Measurements from ENCODE around the gene KITLG.
"Not testable (repeated sequence)": the region's sequence is repeated elsewhere in the genome, so short reads cannot be mapped to it uniquely, and the experiment has no call there.

KITLG gene

DNA sequence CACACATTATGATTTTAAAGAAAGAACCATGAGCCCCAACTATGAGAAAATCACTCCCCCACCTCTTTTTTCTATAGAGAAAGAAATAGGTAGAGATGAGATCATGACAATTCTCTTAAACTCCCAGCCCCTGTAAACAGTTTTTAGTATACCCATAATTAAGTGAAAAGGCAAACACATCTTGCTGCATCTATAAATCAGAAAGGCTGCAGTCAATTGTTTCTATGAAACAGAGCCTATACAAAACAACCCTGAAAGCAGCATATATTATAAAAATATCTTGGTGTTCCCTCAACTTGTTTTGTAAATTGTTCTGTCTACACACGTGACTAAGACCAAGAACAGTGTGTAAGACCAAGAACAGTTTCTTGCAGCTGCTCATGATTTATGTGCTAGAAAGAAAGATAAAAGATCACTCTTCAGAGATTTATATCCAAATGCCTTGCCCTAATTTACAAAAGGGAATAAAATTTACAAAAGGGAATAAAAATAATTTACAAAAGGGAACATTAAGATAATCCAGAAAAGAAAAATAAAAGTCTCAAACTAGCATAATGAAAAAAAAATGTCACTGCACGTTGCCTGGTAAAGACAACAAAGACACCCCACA, 4.8 kb downstream of the KITLG start:
- DNase-seq = no peak

DNA sequence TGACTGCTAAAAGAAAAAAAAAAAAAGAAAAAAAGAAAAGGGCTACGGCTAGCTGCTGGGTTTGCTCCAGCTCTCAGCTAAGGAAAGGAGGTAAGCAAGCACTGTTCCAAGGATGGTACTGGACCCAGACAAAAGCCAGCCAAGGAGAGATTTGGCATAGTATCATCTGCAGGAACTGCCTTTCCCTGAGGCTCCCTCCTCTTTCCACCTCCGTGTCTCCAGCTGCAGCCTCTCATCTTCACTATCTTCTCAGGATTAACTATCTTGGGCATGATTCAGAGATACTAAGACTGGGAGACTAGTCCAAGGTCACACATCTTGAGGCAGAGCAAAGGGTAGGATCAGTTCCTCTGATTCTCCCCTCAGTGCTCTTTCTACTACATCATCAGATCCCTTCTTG, 6.0 kb downstream of the KITLG start:
- DNase-seq = no peak

DNA sequence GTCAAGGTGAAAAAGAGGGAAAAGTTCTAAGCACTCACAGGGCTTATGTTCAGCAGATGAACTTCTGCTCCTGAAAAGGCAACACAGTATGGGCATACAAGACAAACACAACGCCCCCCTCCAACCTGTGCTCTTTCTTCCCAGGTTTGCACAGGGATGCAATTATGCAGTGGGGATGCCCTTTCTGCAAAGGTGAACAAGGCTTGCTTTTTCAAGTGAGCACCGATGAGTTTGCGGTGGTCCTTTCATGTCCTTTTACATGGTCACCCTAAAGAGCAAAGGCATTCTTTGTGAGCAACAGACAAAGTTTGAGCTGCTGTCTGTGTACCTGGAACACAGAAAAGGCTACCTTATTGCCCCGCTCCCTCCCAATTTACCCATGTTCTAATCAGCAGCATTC, 6.7 kb downstream of the KITLG start:
- no peak for DNase-seq

DNA sequence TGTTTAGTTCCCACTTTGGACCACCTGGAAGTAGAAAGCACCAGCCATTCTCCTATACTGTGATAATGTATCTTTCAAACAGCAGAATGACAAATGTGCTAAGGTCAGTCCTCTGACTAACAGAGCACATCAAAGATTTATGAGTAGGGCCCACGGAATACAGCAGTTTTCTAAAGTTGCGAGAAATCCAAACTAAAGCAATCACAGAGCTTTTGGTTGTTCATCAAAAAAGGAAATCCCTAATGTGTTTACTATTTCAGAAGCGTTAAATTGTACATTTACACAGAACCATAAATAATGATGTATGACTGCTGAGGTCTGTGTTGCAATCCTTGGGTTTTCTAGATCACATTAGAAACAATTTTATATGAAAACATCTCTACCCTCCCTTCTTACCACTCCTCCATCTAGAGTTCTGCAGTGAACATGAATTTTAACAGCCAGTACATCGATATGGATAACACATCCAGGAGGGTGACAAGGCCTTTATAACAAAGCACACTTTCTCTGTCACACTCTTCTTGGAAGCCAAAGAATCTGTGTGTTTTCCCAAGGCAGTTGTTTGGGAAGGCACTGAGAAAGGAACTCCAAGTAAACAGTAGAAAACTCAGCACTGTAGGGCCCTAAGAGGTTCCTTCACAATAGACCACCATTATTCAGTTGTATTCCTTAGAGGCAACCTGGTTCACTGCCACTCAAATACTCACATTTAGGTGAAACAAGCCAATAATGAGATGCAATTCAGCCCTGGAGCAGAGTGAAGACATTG, 7.3 kb downstream of the KITLG start:
- no peak for DNase-seq

DNA sequence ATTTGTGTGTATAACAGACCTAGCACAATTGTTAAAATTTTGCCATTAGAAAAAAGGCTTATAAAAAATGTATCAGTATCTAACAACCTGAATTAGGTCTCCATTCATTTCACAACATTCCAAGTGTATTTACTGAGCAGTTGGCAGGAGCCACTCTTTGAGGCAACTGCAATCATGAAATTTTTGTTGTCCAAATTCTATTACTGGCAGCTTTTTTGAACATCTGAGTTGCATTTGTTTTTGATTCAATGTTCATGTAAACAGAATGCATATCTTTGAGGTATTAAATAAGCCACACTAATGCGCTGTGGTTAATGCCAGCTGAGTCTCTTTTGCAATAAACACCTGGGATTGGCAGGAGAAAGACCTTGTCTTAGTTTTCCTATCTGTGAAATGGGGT, 8.7 kb downstream of the KITLG start:
- DNase-seq = no peak

DNA sequence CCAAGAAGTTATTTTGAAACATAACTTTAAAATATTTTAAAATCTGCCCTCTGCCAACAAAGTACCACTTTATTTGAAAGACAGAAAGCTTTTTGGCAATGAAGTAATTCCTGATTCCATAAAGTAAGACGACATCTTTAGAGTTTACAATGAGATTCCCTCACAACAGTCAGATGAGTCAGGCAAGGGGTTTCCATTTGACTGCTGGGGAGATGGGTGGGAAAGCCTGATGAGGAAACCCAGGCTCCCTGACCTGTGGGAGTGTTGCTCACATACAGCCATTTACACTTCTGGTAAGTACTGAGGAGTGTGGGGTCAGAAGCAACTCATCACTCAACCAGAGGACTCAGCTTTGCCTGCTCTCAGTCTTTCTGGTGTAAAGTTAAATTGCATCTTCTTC, 10.2 kb downstream of the KITLG start:
- DNase-seq = no peak

DNA sequence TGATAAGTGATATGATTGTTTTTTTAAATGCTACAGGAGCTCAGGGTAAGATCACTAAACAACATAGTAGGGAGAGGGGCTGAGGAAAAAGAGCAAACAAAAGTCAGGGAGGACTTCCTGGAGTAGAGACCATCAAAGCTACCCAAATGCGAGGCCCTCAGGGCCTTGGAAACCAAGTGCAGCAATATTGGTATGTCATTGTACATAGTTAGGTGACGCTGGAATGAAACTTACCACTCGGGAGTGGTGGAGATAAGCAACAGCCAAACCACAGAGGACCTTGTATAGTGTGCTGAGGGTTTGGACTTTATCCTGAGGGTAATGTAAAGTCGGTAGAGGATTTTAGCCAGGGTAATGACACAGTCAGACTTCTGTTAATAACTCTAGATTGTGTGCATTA, 13.8 kb downstream of the KITLG start:
- DNase-seq = no peak

DNA sequence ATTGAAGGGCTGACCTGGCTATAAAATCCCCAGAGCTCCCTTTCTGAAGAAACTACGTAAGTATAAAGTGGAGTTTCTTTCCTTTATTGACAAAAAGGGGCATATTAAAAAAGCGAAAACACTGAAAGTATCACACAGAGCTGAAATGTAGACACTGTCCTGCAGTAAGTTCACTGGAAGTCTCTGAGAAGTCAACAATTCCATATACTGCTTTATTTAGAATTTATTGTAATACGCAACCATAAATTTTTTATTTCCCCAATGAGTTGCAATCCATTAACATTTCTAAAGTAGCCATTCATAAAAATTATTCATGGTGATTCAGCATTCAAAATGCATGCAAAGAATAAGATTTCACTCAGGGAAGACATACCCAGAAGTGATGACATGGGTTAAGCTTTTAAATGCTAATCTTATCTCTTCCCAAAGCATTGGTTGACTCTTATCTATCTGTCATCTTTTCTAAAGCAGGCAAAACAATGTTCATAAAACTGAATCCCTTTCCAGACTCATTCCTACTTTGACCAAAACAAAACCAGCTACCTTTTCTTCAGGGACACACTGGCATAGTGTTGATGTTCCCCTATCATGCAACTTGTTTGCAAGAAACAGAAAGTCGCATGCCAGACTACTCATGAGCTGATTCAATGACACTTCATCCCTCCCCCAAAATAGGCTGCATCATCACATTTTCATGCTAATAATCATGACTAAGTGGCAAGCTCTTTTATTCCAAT, 17.3 kb downstream of the KITLG start:
- no peak for DNase-seq

DNA sequence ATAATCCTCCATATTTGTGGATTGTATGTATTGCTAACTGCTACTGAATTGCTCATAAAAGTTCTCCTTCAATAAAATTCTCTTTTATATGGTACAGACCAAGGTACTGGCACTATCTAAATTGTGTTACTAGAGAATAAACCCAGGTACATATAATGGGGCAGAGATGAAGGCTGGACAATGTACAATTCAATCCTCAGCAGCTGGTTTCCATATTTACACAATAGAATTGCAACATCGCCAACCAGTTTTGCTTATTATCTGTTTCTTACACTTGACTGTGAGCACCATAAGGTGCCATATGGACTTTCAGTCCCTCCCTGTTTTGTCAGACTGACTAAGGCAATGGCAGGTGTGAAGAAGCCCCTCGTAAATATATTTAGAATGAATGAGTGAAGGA, 18.1 kb downstream of the KITLG start:
- no peak for DNase-seq

DNA sequence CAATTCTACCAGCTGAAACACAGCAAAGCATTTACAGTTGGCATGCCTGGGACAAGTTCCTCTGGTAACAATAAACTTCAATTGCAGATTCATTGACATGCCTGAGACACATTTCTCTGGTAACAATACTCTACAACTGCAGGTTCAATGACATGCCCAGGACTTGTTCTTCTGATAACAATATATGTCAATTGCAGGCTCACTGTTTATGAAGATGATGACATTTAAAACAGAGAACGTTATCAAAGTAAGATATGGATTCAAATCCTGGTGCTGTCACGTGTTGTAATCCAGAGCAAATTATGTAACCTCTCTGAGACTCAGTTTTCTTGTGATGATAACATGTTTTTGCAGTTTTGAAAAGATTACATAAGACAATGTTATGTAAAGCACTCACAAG, 20.5 kb downstream of the KITLG start:
- no peak for DNase-seq

DNA sequence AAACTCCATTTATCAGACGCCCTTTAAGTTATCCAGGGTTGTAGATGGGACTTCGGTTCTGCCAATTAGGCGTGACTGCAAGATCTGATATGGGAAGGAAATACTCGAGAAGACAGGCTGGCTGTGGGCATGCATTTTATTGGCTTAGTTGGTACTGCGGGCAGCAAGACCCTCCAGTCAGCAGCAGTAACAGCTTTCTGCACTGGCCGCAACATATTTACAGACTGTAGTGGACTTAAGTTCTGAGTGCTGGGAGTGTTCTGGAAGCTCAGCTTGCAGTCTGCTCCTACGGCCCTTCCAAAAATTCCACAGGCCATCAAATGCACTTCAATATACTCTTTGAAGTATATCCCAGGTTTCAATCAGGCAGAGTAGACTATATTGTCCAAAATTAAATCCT, 21.1 kb downstream of the KITLG start:
- no peak for DNase-seq

DNA sequence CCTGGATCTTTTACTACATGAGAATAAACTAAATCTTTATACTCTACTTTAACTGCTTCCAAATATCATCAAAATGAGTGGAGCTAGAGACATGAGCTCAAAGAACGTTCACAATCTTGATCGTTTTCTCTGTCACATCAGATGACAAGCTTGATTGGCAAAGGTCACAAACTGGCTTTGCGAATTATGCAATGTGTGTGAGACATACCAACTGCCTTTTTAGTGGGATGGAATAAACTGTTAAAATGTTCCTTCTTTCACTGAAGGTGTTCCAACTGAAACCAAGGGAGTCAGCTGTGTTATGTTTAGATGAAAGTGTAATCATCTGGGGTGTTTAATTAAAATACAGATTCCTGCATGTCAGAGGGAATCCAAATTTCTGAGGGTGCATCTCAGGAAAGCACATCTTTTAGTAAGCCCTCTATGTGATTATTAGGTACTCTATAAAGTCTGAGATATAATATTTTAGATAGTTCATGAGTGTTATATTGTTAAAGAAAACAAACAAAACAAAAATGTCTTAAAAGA, 21.9 kb downstream of the KITLG start:
- DNase-seq = no peak

DNA sequence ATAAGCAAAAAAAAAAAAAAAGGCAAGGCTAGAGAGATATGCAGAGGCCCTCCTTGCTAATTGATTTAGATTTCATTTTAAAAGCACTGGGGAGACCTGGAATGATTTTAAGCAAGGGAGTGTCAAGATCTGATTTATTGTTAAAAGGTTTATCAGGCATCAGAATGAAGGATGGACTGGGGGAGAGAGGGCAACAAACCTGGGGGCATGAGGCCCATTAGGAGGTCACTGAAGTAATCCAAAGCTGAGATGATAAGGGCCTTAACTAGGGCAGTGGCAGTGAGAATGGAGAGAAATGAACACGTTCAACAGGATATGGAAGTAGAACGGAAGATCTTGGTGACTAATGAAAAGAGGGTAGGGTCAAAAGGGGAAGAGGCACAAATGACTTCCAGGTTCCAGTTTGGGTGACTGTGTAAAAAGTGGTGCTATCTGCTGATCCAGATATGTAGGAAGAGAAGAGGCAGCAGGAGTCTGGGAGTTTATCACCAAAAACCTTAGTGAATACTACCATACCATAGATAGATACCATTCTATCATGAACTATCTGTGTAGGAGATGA, 24.0 kb downstream of the KITLG start:
- DNase-seq = no peak

DNA sequence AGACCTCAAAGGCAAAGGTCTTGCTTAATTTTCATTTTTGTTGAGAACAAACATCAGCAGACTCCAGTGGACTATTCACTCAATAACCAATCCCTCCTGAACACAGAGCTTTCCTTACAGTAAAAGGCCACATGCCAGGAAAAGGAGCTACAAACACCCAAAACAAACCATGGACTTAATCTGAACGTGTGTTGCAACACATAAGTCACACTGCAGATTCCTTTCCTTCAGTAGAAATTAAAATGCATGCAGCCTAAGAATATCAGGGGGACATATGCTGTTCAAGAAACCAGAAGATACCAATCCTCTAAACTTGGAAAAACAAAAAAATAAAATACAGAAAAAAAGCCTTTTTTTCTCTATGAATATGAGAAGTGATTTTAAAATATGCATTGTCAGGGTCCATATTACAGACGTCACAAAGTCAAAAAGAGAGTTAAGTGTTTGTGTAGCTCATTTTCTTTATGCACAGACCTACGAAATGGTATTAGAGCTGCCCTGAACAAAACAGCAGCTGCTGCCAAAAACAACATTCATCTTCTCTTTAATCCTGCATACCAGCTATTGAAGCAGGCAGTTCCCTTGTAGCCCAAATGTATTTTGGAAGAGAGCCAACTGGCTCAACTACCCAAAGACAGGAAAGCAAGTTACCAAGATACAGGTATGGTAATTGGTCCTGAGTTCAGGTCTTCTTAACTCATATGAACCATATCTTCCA, 26.2 kb downstream of the KITLG start:
- no peak for DNase-seq

DNA sequence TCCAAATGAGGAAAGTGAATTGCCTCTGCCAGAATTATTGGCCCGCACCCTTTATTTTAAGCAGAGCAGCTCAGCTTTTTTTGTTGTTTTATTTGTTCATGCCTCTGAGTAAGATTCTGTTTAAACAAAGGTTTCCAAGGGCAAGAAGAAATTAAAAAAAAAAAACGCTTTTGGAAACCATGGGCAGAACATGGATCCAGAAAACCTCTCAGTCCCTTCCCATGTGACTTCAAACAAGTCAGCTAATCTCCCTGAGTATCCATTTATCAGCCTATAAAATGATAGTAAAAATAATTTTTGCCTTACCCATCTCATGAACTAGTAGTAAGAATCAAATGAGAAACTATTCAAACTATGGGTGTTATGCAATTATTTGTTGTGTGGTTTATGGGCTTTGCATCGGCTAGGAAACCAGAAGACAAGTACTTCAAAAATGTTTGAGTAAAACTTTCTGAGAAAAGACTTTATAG, 27.6 kb downstream of the KITLG start:
- DNase-seq = no peak

DNA sequence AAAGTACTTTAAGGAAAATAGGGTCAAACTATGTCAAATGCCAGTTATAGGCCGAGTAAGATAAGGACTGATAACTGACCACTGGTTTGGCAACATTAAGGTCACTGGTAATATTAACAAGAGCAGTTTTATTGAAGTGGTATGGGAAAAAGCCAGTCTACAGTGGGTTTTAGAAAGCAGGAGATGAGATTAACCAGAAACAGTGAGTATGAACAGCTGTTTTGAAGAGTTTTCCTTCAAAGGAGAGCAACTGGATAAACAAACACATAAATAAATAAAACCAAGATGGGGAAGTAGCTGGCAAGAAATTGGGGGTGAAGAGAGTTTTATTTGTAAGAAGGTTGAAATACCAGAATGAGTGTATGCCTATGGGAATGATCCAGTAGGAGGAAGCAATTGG, 30.3 kb downstream of the KITLG start:
- DNase-seq = no peak

DNA sequence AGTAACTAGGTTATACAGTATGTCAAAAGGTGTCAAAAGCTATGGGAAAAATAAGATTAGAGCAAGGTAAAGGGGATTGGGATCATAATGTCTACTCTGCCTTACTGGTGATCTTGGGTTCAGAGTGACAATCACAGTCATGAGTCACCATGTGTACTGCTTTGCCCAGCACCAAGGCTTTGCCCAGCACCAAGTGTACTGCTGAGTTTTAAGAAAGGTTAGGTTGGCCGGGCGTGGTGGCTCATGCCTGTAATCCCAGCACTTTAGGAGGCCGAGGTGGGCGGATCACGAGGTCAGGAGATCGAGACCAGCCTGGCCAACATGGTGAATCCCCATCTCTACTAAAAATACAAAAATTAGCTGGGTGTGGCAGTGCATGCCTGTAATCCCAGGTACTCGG, 32.3 kb downstream of the KITLG start:
- not testable (repeated sequence) for DNase-seq

DNA sequence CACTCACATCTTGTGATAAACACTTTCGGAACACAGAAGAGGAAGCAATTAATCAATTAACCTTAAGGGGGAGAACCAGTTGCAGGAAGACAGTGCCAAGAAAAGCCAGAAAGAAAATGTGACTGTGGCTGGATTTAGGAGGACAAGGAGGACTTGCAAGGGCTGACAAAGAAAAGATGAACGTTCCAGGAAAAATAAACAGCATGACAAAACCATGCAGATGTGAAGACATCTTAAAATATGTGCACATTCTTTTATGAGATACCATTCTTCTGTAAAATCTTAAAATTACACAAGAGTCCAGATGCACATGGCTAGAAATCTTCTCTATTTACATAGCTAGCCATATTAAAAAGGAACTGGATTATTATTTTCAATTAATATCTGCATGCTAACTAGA, 33.4 kb downstream of the KITLG start:
- no peak for DNase-seq

DNA sequence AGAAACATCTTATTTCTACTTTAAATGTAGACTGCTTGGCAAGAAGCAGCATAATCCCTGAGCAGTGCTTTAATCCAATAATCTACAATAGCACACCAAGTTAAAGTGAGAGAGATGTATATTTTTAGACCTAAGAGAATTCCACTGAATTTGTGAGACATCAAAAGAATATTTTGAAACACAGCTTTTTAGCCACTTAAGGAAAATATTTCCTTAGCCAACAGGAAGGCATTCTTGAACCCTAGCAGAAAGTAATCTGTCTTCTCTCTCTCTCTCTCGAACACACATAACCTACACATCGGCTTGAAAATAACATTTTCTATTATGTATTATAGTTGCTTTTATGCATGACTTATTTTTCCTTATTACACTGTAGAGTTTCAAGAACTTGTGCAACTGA, 34.0 kb downstream of the KITLG start:
- DNase-seq = no peak

DNA sequence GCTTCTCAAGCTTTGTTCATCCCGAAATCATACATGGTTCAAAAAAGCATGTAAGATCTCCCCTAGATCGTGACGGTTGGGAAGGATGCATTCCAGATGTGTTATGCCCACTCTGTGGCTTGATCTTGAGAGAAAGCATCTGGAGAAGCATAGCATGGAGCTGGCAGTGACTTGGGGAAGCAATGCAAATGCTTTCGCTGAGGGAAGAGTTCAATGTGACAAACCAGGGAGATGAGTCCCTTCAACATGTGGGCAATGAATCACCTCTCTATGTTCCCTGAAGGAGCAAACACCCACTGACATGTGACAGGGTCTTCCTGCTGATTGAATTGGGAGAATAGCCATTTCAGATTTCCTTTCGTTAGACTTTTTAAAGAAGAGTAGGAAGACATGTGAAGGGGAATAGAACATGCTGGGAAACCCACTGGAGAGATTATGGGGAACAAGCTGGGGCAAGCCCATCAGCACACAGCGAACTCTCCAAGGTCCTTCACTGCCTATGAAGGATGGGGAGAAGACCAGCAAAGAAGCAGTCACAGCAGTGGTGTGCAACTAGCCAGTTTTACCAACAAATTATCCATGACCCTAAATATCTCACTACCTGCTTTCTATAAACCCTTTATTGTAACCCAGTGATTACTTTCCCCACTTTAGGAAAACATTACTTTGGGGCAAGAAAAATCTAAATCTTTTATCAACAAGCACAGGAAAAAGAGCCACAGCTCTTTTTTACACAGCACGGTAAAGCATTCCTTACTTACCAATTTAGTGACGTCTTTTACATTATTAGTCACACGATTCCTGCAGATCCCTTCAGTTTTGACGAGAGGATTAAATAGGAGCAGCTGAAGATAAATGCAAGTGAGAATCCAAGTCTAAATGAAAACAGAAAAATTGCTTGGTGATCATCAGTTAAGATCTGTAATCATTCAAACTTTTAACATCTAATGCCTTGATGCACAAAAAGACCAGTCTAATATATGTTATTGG, 35.0 kb downstream of the KITLG start:
- DNase-seq = no peak

DNA sequence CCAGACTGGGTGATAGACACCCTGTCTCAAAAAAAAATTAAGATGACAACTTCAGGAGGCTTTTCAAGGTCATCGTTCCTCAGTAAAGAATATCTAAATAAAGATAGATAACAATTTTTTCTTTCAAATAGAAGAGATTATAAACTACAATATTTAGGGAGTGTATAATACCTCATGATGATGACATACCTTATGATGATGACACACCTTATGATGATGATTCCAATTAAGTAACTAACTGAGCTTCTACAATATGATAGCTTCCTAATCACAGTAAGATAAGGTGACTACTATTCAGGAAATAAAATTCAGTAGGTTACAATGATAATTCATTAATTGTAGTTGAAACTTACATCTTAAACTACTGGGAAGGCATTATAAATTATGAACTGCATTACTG, 40.4 kb downstream of the KITLG start:
- no peak for DNase-seq

DNA sequence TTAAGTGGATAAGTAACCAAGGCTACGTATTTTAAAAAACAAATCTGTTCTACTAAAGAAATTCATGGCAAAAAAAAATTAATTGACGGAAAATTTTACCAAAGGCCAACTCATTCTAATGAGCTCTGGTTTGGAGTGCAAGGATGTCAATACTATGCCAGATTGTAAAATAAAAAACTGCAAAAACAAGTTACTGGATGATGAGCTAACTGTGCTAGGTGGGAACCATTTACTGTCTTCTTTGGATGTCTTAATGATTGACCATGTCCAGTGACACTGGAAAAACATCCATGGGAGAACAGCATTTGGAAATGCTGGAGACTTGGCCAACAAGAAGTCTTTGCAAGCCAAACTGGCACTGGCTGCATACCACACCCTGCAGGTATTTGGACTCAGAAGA, 41.6 kb downstream of the KITLG start:
- no peak for DNase-seq
